NB4 (cell line): ENCODE data around the gene CFAP99.
A peak's percentile ranks its signal among the peaks of the same experiment; 100 is the strongest.

Experiments used
- DNase-seq: peaks from one replicate; pipeline ENCODE4 v3.0.0; 2010; ENCODE audit warnings: low read depth
- H3K4me3 ChIP-seq: one replicate; pipeline ENCODE4 v1.5.1; 2011; ENCODE audit warnings: mild to moderate bottlenecking, low read depth, low read length, moderate library complexity
- MAX ChIP-seq: IDR thresholded peaks from 2 replicates; pipeline ENCODE4 v1.6.1; 2011; ENCODE audit warnings: low read depth, low read length
- MYC ChIP-seq: IDR thresholded peaks from 2 replicates; pipeline ENCODE4 v1.6.1; 2011; ENCODE audit warnings: low read depth, low read length
- POLR2A ChIP-seq: IDR thresholded peaks from 2 replicates; pipeline ENCODE4 v1.6.1; 2011; ENCODE audit warnings: mild to moderate bottlenecking; ENCODE audit not compliant: insufficient read length; ENCODE audit errors: extremely low read depth
- TF ChIP-seq, protein P1 (sequence below): IDR thresholded peaks from one replicate; pipeline ENCODE4 v1.5.1; 2012; ENCODE audit warnings: low read depth, low read length

The CFAP99 gene

DNA sequence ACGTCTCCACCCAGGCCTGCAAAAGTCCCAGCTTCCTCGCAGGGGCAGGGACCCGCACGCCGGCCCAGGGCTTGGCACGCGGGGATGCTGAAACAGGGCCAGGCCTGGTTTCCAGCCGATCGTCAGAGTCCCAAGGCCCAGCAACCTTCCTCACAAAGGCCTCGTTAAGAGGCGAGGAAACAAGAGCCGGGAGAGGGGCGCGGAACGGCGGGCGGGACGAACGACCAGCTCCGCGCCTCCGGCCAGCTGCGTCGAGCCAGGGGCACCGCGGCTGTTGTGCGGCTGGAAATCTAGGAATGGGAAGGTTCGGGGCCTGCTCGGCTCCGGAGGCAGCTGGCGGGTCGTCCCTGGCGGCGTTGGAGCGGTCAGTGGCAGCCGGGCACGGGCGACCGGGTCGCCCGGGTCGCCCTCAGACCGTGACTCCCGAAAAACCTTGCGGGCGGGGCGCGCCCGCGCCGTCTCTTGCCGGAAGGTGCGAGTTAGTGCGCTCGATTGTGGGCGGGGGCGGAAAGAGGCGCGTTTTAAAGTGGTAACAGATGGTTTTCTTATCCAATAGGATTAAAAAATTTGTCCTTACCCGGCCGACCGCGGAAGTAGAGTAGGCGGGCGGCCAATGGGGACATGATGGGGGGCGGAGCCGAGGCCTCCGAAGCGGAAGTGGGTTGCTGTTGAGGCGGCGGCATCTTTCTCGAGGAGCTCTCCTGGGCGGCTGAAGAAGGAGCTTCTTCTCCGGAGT is 49.9 kb downstream of the CFAP99 start, which contains the start of gene RNF4:
TSS of gene RNF4 (plus strand) at position 651 of the 736 bp plus-strand sequence. CDS start 21,388 bp downstream, outside the sequence.
- peak within 1 kb of the TSS; percentile 81 for H3K4me3 ChIP-seq
- TF ChIP-seq POLR2A: peak; percentile 70
- TF ChIP-seq, protein P1, sequence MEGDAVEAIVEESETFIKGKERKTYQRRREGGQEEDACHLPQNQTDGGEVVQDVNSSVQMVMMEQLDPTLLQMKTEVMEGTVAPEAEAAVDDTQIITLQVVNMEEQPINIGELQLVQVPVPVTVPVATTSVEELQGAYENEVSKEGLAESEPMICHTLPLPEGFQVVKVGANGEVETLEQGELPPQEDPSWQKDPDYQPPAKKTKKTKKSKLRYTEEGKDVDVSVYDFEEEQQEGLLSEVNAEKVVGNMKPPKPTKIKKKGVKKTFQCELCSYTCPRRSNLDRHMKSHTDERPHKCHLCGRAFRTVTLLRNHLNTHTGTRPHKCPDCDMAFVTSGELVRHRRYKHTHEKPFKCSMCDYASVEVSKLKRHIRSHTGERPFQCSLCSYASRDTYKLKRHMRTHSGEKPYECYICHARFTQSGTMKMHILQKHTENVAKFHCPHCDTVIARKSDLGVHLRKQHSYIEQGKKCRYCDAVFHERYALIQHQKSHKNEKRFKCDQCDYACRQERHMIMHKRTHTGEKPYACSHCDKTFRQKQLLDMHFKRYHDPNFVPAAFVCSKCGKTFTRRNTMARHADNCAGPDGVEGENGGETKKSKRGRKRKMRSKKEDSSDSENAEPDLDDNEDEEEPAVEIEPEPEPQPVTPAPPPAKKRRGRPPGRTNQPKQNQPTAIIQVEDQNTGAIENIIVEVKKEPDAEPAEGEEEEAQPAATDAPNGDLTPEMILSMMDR: no peak
- DNase-seq: peak; percentile 99

DNA sequence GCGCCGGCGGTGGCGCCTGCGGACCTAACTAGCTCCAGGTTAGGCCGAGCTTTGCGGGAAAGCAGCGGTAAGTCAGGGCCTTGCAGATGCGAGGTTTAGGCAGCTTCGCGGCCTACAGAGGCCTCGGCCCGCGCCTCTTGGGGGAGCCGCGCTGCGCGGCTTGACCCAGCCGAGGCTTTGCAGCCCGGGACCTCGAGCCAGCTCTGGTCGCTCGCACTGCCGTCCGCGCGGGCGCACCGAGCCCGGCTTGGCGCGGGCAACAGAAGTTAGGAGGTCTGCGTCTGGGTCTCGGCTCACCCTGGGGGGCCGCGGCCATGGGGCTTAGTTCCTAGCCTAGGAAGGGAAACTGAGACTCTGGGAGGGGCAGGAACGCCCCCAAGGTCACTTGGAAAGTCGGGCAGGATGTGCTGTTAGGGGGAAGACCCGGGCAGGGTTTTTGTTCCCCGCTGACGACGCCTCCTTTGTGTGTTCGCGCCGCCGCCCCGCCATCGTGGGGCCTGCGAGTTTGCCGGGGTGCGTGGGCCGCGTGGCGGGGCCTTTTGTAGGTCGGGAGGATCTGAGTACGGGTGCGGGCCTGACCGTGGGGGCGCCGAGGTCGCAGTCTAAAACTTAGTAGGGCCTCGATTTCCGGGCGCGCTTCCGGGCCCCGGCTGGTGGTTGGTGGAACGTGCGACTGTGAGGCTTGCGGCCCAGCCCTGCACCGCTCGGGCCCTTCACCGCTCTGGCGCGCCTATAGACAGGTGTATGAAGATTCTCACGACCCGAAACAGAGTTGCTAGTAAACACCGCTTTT is 50.6 kb downstream of the CFAP99 start:
- peak overlapping the region; percentile 81 for H3K4me3 ChIP-seq
- no peak for TF ChIP-seq POLR2A
- TF ChIP-seq, protein P1: no peak
- peak; percentile 93 for TF ChIP-seq MYC
- peak; percentile 82 for TF ChIP-seq MAX
- peak; percentile 85 for DNase-seq

DNA sequence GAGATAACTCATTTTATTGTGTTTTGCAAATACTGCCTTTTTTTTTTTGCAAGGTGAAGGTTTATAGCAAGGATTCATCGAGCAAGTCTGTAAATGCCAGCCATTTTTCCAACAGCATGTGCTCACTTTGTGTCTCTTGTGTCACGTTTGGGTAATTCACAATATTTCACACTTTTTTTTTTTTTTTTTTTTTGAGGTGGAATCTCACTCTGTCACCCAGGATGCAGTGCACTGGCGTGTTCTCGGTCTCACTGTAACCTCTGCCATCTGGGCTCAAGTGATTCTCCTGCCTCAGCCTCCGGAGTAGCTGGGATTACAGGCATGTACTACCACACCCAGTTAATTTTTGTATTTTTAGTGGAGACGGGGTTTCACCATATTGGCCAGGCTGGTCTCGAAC is 52.0 kb downstream of the CFAP99 start:
- H3K4me3 ChIP-seq: peak overlapping the region; percentile 81
- no peak for TF ChIP-seq MYC
- TF ChIP-seq, protein P1: no peak
- TF ChIP-seq MAX: no peak
- DNase-seq: no peak

GRCh38 chr4:2472187-2472586 is 53.4 kb downstream of the CFAP99 start:
- H3K4me3 ChIP-seq: peak overlapping the region; percentile 81
- TF ChIP-seq MYC (no peak), POLR2A (no peak), MAX (no peak)
- TF ChIP-seq, protein P1: no peak
- no peak for DNase-seq

DNA sequence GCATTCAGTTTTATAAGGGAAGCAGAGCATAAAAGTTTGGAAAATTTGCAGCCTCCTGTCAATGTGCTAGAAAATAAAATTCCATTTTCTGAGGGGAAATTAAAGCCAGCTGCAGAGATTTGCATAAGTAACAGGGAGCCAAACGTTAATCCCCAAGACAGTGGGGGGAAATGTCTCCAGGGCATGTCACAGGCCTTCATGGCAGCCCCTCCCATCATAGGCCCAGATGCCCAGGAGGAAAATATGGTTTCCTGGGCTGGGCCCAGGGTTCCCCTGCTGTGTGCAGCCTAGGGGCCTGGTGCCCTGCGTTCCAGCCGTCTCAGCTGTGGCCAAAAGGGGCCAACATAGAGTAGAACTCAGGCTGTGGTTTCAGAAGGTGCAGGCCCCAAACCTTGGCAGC is 59.5 kb downstream of the CFAP99 start:
- no peak for DNase-seq
- no peak overlapping the region for H3K4me3 ChIP-seq
- TF ChIP-seq MAX (no peak), POLR2A (no peak)
- TF ChIP-seq, protein P1: no peak
